Measurements from ENCODE around the gene TBX3. TPM values are rescaled to one million over a fixed set of nuclear protein-coding genes. Genes with fewer than 3 reads are reported as not detected.

The TBX3 gene
- total RNA-seq, 1 donor from 2014 or later, result 427 TPM

DNA sequence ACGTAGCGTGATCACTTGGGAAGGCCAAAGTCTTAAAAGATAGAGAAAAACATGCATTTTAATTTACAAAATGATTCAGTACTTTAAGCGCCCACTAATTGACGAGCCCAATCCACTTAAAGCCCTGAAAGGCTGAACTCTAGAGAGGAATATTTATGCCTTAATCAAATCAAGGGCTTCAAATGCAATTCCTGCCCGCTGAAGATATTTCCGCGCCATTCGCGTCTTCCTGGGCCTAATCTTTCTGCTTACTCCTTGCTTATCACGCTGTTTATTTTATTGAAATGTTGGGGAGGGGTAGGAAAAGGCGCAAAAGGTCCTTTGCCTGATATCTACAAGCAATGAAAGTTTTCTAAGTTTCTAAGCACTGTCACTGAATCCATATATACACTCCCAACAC is 4.0 kb downstream of the TBX3 start:
- peak overlapping the region; percentile 100 for H3K27ac Mint-ChIP-seq
- H3K36me3 Mint-ChIP-seq, result peaks cover 69% of the 10 kb centered on the region
- peaks cover 40% of the 10 kb centered on the region for H3K4me1 Mint-ChIP-seq

DNA sequence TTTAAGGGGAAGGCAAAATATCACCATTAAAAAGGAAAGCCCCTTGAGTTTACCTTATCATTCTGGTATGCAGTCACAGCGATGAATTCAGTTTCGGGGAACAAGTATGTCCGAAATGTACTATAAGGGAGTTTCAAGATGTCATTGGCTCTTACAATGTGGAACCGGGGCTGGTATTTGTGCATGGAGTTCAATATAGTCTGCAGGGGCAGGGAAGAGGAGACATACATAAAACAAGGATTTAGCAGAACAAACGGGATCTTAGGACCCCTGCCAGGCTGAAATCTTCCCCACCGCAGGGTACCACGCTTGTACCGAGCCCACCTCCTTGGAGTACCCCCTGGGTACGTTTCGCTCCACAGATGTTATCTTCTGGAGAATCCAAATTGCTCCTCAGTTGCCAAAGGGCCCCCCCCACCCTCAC is 4.5 kb downstream of the TBX3 start:
- TF ChIP-seq, protein P1, sequence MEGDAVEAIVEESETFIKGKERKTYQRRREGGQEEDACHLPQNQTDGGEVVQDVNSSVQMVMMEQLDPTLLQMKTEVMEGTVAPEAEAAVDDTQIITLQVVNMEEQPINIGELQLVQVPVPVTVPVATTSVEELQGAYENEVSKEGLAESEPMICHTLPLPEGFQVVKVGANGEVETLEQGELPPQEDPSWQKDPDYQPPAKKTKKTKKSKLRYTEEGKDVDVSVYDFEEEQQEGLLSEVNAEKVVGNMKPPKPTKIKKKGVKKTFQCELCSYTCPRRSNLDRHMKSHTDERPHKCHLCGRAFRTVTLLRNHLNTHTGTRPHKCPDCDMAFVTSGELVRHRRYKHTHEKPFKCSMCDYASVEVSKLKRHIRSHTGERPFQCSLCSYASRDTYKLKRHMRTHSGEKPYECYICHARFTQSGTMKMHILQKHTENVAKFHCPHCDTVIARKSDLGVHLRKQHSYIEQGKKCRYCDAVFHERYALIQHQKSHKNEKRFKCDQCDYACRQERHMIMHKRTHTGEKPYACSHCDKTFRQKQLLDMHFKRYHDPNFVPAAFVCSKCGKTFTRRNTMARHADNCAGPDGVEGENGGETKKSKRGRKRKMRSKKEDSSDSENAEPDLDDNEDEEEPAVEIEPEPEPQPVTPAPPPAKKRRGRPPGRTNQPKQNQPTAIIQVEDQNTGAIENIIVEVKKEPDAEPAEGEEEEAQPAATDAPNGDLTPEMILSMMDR (IDR thresholded peaks at IDR 0.05; ENCODE audit: unreplicated experiment), result no peak
- H3K36me3 Mint-ChIP-seq, result peaks cover 74% of the 10 kb centered on the region

More for the DNA sequence above, 4.0 kb downstream of the TBX3 start:
- no peak for DNase-seq (ENCODE audit: low spot score in 2 of 2, unreplicated experiment in 2 of 2)
- H3K9me3 Mint-ChIP-seq, result no peaks in the 10 kb centered on the region
- peaks cover 6% of the 10 kb centered on the region for H3K27me3 Mint-ChIP-seq (ENCODE audit: low read depth)
- TF ChIP-seq, protein P1 (IDR thresholded peaks at IDR 0.05; ENCODE audit: unreplicated experiment), result no peak
- H3K4me3 Mint-ChIP-seq, result peak overlapping the region; percentile 100

DNA sequence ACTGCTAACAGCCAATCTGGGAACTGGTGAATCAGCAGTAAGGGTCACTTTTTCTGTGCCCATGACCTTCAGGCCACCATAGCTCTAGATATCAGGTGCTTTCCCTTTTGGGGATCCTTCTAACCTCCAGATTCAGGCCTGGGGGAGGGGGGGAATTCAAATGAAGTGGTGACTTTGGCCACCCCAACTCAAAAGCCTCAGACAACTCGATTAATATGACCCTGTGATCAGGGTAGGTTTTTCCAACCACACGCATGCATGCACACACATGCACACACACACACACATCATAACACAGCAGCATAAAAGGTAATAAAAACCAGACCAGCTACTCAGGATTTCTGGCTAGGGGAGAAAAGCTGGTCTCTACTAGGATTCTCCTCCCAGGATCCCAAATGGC is 5.3 kb downstream of the TBX3 start:
- TF ChIP-seq, protein P1 (IDR thresholded peaks at IDR 0.05; ENCODE audit: unreplicated experiment), result no peak
- H3K4me1 Mint-ChIP-seq, result peaks cover 47% of the 10 kb centered on the region
- H3K4me3 Mint-ChIP-seq, result peak overlapping the region; percentile 100
- no peak for DNase-seq (ENCODE audit: low spot score in 2 of 2, unreplicated experiment in 2 of 2)
- H3K27me3 Mint-ChIP-seq (ENCODE audit: low read depth), result no peaks in the 10 kb centered on the region
- H3K9me3 Mint-ChIP-seq, result no peaks in the 10 kb centered on the region
- peaks cover 78% of the 10 kb centered on the region for H3K36me3 Mint-ChIP-seq
- H3K27ac Mint-ChIP-seq, result peak overlapping the region; percentile 100

More for the DNA sequence above, 4.5 kb downstream of the TBX3 start:
- Mint-ChIP-seq H3K27ac (peak overlapping the region; percentile 100), H3K9me3 (no peaks in the 10 kb centered on the region), H3K4me1 (peaks cover 43% of the 10 kb centered on the region), H3K4me3 (peak overlapping the region; percentile 100), H3K27me3 (ENCODE audit: low read depth) (peaks cover 6% of the 10 kb centered on the region)
- no peak for DNase-seq (ENCODE audit: low spot score in 2 of 2, unreplicated experiment in 2 of 2)

DNA sequence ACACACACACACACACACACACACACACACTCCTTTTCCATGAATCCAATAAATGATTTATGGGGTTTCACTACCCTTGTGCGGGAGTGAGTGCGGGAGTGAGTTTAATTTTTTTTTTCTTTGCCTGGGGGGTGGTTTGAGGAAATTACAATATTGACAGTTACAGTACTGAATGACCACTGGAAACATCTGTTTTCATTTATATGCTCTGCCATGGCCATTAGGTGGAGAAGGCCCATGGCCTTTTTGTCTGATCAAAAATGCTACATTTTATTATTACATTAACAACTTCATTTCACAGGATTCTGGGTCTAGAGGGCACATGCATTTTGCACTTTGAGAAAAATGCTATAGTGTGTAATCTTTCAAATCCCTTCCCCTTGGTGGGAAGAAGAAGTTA is 5.9 kb downstream of the TBX3 start:
- TF ChIP-seq, protein P1 (IDR thresholded peaks at IDR 0.05; ENCODE audit: unreplicated experiment), result no peak
- Mint-ChIP-seq H3K4me1 (peaks cover 54% of the 10 kb centered on the region), H3K9me3 (no peaks in the 10 kb centered on the region), H3K36me3 (peaks cover 84% of the 10 kb centered on the region), H3K4me3 (peak overlapping the region; percentile 100), H3K27ac (peak overlapping the region; percentile 100), H3K27me3 (ENCODE audit: low read depth) (no peaks in the 10 kb centered on the region)
- DNase-seq (ENCODE audit: low spot score in 2 of 2, unreplicated experiment in 2 of 2), result no peak

- Mint-ChIP-seq H3K4me1 (peaks cover 69% of the 10 kb centered on the region), H3K9me3 (no peaks in the 10 kb centered on the region), H3K27me3 (ENCODE audit: low read depth) (no peaks in the 10 kb centered on the region), H3K36me3 (peaks cover 82% of the 10 kb centered on the region), H3K27ac (peak overlapping the region; percentile 100), H3K4me3 (peak overlapping the region; percentile 100)
- no peak for DNase-seq (ENCODE audit: low spot score in 2 of 2, unreplicated experiment in 2 of 2)
- TF ChIP-seq, protein P1 (IDR thresholded peaks at IDR 0.05; ENCODE audit: unreplicated experiment), result no peak
These were observed 7.7 kb downstream of the TBX3 start for GRCh38 chr12:114676142-114676741.
